Measurements from ENCODE around the gene CNTLN. TPM values are rescaled to one million over a fixed set of nuclear protein-coding genes. Genes with fewer than 3 reads are reported as not detected.
A peak's percentile ranks its signal among the peaks of the same experiment; 100 is the strongest.

Gene CNTLN, protein sequence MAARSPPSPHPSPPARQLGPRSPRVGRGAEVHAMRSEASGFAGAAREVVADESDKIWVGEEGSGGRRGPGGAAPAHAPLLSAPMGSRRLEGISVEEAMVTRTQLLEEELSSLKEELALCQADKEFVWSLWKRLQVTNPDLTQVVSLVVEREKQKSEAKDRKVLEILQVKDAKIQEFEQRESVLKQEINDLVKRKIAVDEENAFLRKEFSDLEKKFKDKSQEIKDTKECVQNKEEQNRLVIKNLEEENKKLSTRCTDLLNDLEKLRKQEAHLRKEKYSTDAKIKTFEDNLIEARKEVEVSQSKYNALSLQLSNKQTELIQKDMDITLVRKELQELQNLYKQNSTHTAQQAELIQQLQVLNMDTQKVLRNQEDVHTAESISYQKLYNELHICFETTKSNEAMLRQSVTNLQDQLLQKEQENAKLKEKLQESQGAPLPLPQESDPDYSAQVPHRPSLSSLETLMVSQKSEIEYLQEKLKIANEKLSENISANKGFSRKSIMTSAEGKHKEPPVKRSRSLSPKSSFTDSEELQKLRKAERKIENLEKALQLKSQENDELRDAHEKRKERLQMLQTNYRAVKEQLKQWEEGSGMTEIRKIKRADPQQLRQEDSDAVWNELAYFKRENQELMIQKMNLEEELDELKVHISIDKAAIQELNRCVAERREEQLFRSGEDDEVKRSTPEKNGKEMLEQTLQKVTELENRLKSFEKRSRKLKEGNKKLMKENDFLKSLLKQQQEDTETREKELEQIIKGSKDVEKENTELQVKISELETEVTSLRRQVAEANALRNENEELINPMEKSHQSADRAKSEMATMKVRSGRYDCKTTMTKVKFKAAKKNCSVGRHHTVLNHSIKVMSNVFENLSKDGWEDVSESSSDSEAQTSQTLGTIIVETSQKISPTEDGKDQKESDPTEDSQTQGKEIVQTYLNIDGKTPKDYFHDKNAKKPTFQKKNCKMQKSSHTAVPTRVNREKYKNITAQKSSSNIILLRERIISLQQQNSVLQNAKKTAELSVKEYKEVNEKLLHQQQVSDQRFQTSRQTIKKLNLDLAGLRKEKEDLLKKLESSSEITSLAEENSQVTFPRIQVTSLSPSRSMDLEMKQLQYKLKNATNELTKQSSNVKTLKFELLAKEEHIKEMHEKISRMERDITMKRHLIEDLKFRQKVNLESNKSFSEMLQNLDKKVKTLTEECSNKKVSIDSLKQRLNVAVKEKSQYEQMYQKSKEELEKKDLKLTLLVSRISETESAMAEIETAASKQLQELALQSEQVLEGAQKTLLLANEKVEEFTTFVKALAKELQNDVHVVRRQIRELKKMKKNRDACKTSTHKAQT (N-terminal part only)
- total RNA-seq = 10 to 100 TPM; 13.6 to 19.7 (median 14.6) TPM

GRCh38 chr9:17134396-17135294 lies at the start of gene CNTLN:
Gene CNTLN (plus strand): TSS chr9:17135040. CDS start chr9:17135066, 26 bp downstream.
- DNase-seq (ENCODE audit: low spot score in 2 of 2) = peak; percentile 84 to 93
- Histone ChIP-seq H3K36me3 (no peaks in the 10 kb centered on the region), H3K4me3 (peak within 1 kb of the TSS; percentile 77 to 99 (median 84)), H3K27me3 (no peaks in the 10 kb centered on the region), H3K9me3 (no peaks in the 10 kb centered on the region), H3K4me1 (no peaks in the 10 kb centered on the region), H3K27ac (peak within 1 kb of the TSS; percentile 80 to 98)
- TF ChIP-seq POLR2A (IDR thresholded peaks at IDR 0.05) (no peak), POLR2AphosphoS5 (IDR thresholded peaks at IDR 0.05) (peak in 2 of 3 donors; percentile 56 to 61)
- TF ChIP-seq, protein P1, sequence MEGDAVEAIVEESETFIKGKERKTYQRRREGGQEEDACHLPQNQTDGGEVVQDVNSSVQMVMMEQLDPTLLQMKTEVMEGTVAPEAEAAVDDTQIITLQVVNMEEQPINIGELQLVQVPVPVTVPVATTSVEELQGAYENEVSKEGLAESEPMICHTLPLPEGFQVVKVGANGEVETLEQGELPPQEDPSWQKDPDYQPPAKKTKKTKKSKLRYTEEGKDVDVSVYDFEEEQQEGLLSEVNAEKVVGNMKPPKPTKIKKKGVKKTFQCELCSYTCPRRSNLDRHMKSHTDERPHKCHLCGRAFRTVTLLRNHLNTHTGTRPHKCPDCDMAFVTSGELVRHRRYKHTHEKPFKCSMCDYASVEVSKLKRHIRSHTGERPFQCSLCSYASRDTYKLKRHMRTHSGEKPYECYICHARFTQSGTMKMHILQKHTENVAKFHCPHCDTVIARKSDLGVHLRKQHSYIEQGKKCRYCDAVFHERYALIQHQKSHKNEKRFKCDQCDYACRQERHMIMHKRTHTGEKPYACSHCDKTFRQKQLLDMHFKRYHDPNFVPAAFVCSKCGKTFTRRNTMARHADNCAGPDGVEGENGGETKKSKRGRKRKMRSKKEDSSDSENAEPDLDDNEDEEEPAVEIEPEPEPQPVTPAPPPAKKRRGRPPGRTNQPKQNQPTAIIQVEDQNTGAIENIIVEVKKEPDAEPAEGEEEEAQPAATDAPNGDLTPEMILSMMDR (IDR thresholded peaks at IDR 0.05) = no peak
- intact Hi-C loops (cut with DNase I; ENCODE audit: low total_unique reads) = no loop called here

- no peak overlapping the region for H3K27ac ChIP-seq
- no peaks in the 10 kb centered on the region for H3K9me3 ChIP-seq
- DNase-seq (ENCODE audit: low spot score in 2 of 2) = no peak
- H3K4me1 ChIP-seq = no peaks in the 10 kb centered on the region
- no peaks in the 10 kb centered on the region for H3K36me3 ChIP-seq
- TF ChIP-seq POLR2AphosphoS5 (IDR thresholded peaks at IDR 0.05) (no peak), POLR2A (IDR thresholded peaks at IDR 0.05) (no peak)
- TF ChIP-seq, protein P1 (IDR thresholded peaks at IDR 0.05) = no peak
- no peaks in the 10 kb centered on the region for H3K27me3 ChIP-seq
- intact Hi-C loops (cut with DNase I; ENCODE audit: low total_unique reads) = no loop called here
- no peak overlapping the region for H3K4me3 ChIP-seq
Observed at GRCh38 chr9:17088566-17088965, 46.3 kb upstream of the CNTLN start.

- no peak overlapping the region for H3K27ac ChIP-seq
- H3K9me3 ChIP-seq = no peaks in the 10 kb centered on the region
- no peaks in the 10 kb centered on the region for H3K27me3 ChIP-seq
- intact Hi-C loops (cut with DNase I; ENCODE audit: low total_unique reads) = no loop called here
- no peak overlapping the region for H3K4me3 ChIP-seq
- DNase-seq (ENCODE audit: low spot score in 2 of 2) = no peak
- H3K36me3 ChIP-seq = no peaks in the 10 kb centered on the region
- TF ChIP-seq POLR2AphosphoS5 (IDR thresholded peaks at IDR 0.05) (no peak), POLR2A (IDR thresholded peaks at IDR 0.05) (no peak)
- TF ChIP-seq, protein P1 (IDR thresholded peaks at IDR 0.05) = no peak
- H3K4me1 ChIP-seq = no peaks in the 10 kb centered on the region
Observed at GRCh38 chr9:17090041-17090440, 44.8 kb upstream of the CNTLN start.

DNA sequence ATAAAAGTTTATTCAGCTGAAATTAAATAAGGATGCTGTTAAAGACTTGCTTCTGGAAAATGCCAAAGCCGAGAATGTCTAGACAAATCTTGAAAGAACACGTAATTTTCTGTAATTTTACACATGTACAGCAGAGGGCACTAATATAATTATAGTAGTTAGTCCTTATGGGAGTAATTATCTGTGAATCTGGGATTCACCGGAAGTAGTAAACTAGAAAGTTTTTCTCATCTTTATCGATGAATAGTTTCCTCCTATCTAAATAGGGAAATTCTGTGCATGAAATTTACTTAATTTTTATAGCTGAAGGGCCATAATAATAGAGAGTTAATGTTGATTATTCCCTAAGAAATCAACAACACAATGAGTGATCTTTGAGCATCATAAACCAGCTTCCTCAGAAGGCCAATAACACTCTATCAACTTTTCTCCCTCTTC lies 18.4 kb upstream of the CNTLN start:
- intact Hi-C loops (cut with DNase I; ENCODE audit: low total_unique reads) = no loop called here
- Histone ChIP-seq H3K27ac (no peak overlapping the region), H3K36me3 (no peaks in the 10 kb centered on the region), H3K4me3 (no peak overlapping the region), H3K27me3 (no peaks in the 10 kb centered on the region), H3K4me1 (no peaks in the 10 kb centered on the region), H3K9me3 (no peaks in the 10 kb centered on the region)
- TF ChIP-seq, protein P1 (IDR thresholded peaks at IDR 0.05) = peak in 2 of 3 donors; percentile 44 to 45
- no peak for TF ChIP-seq POLR2A (IDR thresholded peaks at IDR 0.05)
- TF ChIP-seq POLR2AphosphoS5 (IDR thresholded peaks at IDR 0.05) = no peak
- DNase-seq (ENCODE audit: low spot score in 2 of 2) = no peak
